Ascending aorta (tissue), 2 donors: ENCODE measurements around the gene KLRF1. TPM values are rescaled to one million over a fixed set of nuclear protein-coding genes. Genes with fewer than 3 reads are reported as not detected.

Experiments used
- DNase-seq, 2 donors: peaks; one replicate each; pipeline ENCODE4 v3.0.0-alpha.2; 2019; ENCODE audit warnings: low spot score in 2 of 2
- H3K27ac ChIP-seq, 2 donors: fragments of 200-600 bp; sonication (generic); one replicate each; pipeline ENCODE4 v1.5.1; 2016 to 2017; ENCODE audit warnings: mild to moderate bottlenecking in 1 of 2
- H3K27me3 ChIP-seq: fragments of 200-600 bp; sonication (generic); one replicate; pipeline ENCODE4 v1.5.1; 2017
- H3K36me3 ChIP-seq, 2 donors: fragments of 200-600 bp; sonication (generic); one replicate each; pipeline ENCODE4 v1.5.1; 2016
- H3K4me1 ChIP-seq, 2 donors: fragments of 200-600 bp; sonication (generic); one replicate each; pipeline ENCODE4 v1.5.1; 2016 to 2017; ENCODE audit warnings: mild to moderate bottlenecking in 1 of 2
- H3K4me3 ChIP-seq, 2 donors: fragments of 200-600 bp; sonication (generic); one replicate each; pipeline ENCODE4 v1.5.1; 2016 to 2017; ENCODE audit warnings: mild to moderate bottlenecking in 1 of 2
- H3K9me3 ChIP-seq, 2 donors: fragments of 200-600 bp; sonication (generic); one replicate each; pipeline ENCODE4 v1.5.1; 2016
- intact Hi-C: fragments of 100-400 bp; cut with DNase I; formaldehyde crosslinking; loops from one replicate; pipeline ENCODE4 v1.15.1; 2023
- total RNA-seq: library from RNA; depleted of rRNA; stranded (reverse); fragments of >200 nt; gene quantifications from one replicate; pipeline ENCODE4 v1.1.0, GENCODE V29; 2016
- TF ChIP-seq, protein P1 (sequence below), 3 experiments: fragments of 200-600 bp in 2 of 3; fragments of 450-650 bp in 1 of 3; sonication (generic) in 2 of 3; IDR thresholded peaks; one replicate each; pipeline ENCODE4 v1.5.1; 2016 to 2019; ENCODE audit warnings: antibody characterized with exemption in 3 of 3, mild to moderate bottlenecking in 1 of 3, moderate library complexity in 1 of 3

The KLRF1 gene
- total RNA-seq, 1 donor from 2014 or later, result not detected

DNA sequence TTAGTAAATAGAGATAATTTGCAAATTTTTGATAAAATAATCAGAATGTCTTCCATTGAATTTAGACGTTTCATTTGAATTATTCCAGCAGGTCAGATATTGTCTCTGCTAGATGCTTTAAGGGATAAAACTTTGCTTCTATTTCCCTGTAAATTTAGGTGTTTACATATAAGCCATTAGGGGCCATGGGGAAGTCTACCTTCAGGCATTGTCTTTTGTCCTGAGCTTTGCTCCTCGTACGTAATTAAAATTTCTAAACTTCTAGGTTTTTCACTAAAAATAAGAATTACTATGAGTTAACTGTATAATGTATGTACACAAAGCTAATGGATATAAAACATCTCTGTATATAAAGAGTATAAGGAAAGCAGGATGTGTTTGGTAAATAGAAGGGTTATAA, 42.5 kb upstream of the KLRF1 start:
- no peak for DNase-seq
- H3K36me3 ChIP-seq, result no peaks in the 10 kb centered on the region
- intact Hi-C loops, result no loop called here
- no peaks in the 10 kb centered on the region for H3K9me3 ChIP-seq
- H3K4me3 ChIP-seq, result no peak overlapping the region
- no peak overlapping the region for H3K27ac ChIP-seq
- no peaks in the 10 kb centered on the region for H3K27me3 ChIP-seq
- no peaks in the 10 kb centered on the region for H3K4me1 ChIP-seq
- TF ChIP-seq, protein P1, sequence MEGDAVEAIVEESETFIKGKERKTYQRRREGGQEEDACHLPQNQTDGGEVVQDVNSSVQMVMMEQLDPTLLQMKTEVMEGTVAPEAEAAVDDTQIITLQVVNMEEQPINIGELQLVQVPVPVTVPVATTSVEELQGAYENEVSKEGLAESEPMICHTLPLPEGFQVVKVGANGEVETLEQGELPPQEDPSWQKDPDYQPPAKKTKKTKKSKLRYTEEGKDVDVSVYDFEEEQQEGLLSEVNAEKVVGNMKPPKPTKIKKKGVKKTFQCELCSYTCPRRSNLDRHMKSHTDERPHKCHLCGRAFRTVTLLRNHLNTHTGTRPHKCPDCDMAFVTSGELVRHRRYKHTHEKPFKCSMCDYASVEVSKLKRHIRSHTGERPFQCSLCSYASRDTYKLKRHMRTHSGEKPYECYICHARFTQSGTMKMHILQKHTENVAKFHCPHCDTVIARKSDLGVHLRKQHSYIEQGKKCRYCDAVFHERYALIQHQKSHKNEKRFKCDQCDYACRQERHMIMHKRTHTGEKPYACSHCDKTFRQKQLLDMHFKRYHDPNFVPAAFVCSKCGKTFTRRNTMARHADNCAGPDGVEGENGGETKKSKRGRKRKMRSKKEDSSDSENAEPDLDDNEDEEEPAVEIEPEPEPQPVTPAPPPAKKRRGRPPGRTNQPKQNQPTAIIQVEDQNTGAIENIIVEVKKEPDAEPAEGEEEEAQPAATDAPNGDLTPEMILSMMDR (IDR thresholded peaks at IDR 0.05), result no peak

DNA sequence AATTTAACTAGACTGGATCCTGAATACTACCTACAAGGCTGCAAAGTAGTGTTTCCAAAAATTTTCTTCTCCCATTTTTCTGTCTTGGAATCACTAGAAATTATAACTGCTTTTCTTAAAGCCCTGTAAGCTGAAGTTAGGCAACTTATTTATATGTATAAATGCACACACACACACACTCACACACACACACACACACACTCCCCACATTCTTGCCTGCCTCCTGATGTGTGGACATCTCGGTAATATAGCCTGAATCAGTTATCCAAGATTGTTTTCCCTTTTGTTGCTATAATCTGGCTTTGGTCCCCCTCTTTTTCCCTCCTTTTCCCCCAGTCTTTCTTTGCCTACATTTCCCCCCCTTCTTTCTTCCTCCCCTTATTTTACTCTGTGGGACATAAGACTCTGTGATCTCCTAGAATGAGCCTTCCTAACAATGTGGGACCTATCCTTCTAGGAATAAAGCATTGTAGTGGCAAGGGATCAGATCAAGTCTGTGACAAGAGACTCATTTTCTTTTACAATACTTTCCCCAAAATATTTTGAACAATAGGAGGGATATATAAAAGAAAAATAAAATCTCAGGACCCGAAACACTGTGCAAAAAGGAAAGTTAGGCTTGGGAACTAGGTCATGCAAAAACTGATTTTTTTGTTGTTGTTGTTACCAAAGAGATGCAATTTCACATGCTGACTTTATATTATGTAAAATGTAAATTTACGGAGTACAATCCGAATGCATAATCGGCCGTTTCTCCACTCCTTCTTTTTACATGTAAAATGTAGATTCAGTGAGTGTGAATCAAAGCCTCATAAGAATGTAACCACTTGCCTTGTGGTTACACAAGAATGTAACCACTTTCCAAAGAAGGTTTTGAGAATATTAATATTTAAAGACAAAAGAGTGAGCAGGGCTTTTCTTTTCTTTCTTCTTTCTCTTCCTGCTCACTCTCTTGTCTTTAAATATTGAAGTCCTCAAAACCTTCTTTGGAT, 40.3 kb upstream of the KLRF1 start:
- TF ChIP-seq, protein P1 (IDR thresholded peaks at IDR 0.05), result no peak
- Histone ChIP-seq H3K9me3 (no peaks in the 10 kb centered on the region), H3K4me1 (no peaks in the 10 kb centered on the region), H3K27me3 (no peaks in the 10 kb centered on the region), H3K4me3 (no peak overlapping the region), H3K36me3 (no peaks in the 10 kb centered on the region), H3K27ac (no peak overlapping the region)
- intact Hi-C loops, result no loop called here
- no peak for DNase-seq

GRCh38 chr12:9792185-9792900, 34.9 kb upstream of the KLRF1 start:
- TF ChIP-seq, protein P1 (IDR thresholded peaks at IDR 0.05), result no peak
- no peak for DNase-seq

GRCh38 chr12:9792961-9793617, 34.2 kb upstream of the KLRF1 start:
- DNase-seq, result no peak
- no peak overlapping the region for H3K4me3 ChIP-seq
- no peak overlapping the region for H3K27ac ChIP-seq
- no peaks in the 10 kb centered on the region for H3K9me3 ChIP-seq
- H3K4me1 ChIP-seq, result no peaks in the 10 kb centered on the region
- H3K36me3 ChIP-seq, result no peaks in the 10 kb centered on the region
- intact Hi-C loops, result no loop called here
- no peaks in the 10 kb centered on the region for H3K27me3 ChIP-seq
- TF ChIP-seq, protein P1 (IDR thresholded peaks at IDR 0.05), result no peak

More at GRCh38 chr12:9792185-9792900, 34.9 kb upstream of the KLRF1 start:
- Histone ChIP-seq H3K27ac (no peak overlapping the region), H3K9me3 (no peaks in the 10 kb centered on the region), H3K4me3 (no peak overlapping the region), H3K36me3 (no peaks in the 10 kb centered on the region), H3K4me1 (no peaks in the 10 kb centered on the region), H3K27me3 (no peaks in the 10 kb centered on the region)
- intact Hi-C loops, result no loop called here

GRCh38 chr12:9793779-9794395, 33.4 kb upstream of the KLRF1 start:
- intact Hi-C loops, result no loop called here
- DNase-seq, result no peak
- H3K27me3 ChIP-seq, result no peaks in the 10 kb centered on the region
- no peak overlapping the region for H3K27ac ChIP-seq
- no peaks in the 10 kb centered on the region for H3K36me3 ChIP-seq
- TF ChIP-seq, protein P1 (IDR thresholded peaks at IDR 0.05), result no peak
- no peak overlapping the region for H3K4me3 ChIP-seq
- no peaks in the 10 kb centered on the region for H3K4me1 ChIP-seq
- H3K9me3 ChIP-seq, result no peaks in the 10 kb centered on the region
